UCSD-AML1 (cell line): ENCODE measurements around the gene CPN1.
"Not testable (repeated sequence)": the region's sequence is repeated elsewhere in the genome, so short reads cannot be mapped to it uniquely, and the experiment has no call there.

Experiments used
- DNase-seq: peaks from one replicate; lab custom pipeline; 2025; ENCODE audit not compliant: unreplicated experiment; lab: John Stamatoyannopoulos, UW

Gene CPN1

DNA sequence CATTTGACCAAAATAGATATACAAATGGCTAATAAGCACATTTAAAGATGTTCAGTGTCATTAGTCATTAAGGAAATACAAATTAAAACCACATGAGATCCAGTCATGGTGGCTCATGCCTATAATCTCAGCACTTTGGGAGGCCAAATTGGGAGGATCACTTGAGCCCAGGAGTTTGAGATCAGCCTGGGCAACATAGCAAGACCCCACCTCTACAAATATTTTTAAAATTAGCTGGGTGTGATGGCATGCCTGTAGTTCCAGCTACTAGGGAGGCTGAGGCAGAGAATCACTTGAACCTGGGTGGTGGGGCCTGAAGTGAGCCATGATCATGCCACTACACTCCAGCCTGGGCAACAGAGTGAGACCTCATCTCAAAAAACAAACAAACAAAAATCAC is 607 bp upstream of the CPN1 start:
- not testable (repeated sequence) for DNase-seq

DNA sequence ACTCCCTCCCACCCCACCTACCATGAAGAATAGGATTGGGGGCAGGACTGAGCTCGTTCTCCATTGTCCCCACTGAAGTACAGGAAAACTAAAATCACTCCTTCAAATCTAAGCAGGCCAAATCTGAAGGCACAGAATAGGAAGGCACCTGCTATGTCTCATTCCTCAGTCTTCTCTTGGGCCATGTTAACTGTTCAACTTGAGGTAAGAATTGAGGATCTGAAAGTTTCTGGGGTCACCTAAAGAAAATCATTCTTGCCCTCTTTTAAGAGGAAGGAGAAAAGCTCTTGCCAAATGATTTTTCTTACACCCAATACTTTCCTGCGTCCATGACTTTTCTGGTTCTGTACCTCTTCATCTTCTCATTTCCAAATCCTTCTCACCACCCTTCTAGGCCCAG is 4.9 kb downstream of the CPN1 start:
- no peak for DNase-seq

DNA sequence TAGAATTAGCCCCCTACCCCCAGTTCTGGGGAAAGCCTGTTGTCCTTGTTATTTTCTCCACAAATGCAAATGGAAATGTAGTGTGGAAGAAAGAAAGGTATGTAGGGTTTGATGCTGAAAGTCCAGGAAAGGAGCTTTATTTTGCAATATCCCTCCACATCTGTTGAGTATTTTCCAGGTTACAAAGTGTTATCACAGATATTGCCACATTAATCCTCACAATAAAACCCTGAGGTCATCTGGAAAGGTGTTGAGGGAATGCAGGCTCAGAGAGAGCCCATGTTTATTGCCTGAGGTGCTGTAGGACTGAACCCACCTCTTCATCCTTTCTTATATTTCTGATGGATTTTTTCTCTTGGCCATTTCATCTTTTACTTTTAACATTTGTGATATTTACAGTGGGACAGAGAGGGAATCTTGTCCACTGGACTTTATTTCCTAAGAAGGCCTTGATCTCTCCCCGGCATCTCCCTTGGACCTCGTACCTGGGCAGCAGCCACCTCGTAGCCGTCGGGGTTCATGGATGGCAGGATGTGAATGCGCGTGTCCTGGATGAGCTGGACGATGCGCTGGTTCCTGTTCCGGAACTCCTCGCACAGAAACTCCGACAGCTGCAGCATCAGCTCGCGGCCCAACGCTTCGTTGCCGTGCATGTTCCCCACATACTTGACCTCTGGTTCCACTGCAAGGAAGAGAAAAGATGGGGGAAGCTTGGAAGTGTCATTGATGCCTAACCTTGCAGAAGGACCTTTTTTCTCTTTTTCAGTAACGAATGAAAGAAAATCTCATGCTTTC is 6.0 kb downstream of the CPN1 start:
- DNase-seq = no peak

DNA sequence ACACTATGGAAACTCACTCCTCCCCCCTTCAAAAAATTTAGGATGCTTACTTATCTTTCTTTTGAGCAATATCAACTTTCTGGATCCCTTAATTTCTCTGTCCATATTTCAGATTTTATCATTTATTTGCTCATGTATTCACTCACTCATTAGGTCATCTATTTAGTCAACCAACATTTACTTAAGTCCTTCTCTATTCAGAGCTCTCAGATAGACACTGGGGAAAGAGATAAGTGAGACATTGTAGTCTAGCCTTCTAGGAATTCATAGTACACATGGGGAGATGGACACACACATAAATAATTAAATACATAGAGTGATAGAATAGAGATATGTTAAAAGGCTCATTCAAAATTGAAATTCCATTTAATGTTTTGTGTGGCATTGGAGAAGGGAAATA is 9.2 kb downstream of the CPN1 start:
- no peak for DNase-seq

DNA sequence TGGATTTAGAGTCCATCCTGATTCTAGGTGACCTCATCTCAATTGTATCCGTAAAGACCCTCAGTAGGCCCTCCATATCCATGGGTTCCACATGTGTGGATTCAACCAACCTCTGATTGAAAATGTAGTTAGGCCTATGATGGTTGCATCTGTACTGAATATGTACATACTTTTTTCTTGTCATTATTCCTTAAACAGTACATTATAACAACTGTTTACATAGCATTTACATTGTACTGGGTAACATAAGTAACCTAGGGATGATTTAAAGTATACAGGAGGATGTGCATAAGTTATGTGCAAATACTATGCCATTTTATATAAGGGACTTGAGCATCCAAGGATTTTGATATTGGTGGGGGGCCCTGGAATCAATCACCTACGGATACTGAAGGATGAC is 10.1 kb downstream of the CPN1 start:
- DNase-seq = no peak

DNA sequence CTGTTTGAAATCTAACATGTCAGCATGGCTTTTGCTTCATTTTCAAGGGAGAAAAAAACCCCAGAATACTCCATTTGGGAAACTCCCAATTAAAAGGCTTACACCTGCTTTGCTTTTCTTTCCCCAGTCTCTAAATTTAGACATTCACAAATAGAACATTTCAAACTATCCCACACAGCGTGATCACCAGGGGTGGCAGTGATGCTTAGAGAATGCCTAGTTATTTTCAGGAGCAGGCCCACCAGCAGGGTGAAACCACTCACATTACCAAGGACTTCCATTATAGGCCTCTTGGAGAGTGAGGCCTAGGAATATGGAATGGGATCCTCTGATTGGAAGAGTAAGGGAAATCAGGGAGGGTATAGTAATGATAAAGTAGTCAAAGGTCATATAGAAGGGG is 14.2 kb downstream of the CPN1 start:
- no peak for DNase-seq

DNA sequence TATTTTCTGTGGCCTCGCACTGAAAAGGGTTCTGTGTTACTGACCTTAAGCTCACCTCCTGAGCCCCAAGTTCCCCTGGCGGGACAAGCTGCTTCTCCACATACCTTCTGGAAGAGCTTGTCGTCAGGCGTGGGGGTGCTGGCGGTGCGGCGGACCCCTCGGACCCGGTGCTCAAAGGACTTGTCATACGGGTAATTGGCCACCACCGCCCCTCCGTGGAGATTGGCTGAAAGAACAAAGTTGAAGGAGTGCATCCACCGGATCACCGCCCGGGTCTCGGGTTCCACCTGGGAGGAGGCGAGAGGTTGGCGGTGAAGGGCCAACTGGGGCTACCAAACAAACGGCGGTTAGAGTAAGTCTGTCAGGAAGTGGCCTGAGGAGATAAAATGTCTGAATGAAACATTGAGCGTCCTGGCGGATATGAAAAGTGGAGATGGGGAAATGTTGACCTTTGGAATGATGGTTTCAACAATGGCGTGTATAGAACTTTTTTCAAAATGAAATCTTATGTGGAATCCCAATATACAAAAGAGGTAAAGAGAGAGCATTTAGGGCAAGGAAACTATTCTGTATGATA is 16.5 kb downstream of the CPN1 start:
- no peak for DNase-seq

DNA sequence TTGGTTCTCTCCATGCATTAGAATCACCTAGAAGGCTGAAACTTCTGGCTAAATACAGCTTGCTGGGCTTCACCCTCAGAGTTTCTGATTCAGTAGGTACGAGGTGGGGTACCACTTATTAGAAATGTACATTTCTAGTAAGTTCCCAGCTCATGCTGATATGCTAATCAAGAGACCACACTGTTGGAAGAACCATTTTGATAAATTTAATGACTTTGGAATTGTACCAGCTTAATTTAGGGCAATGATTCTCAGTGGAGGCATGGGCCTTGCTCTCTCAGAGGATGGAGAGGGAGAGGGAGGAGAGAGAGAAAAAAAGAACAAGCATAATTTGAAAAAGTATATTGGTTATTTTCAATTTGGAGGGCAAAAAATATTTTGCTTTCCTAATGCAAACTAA is 20.3 kb downstream of the CPN1 start:
- no peak for DNase-seq

DNA sequence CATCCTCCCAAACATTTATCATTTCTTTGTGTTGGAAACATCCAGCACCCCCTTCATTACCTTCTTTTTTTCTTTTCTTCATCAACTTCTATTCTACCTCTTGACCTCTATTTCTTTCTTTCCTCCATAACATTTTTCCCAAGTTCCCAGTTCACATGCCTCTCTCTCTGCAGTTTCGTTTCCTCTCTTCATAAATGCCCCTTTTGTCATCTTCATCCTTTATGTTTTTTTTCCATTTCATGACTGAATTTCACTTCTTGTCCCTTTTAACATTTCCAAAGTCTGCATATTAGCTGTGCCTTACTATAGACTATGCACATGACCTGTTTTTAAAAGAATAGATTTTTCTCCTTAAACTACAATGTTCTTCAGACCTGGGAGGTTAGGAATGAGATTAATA is 23.7 kb downstream of the CPN1 start:
- no peak for DNase-seq

DNA sequence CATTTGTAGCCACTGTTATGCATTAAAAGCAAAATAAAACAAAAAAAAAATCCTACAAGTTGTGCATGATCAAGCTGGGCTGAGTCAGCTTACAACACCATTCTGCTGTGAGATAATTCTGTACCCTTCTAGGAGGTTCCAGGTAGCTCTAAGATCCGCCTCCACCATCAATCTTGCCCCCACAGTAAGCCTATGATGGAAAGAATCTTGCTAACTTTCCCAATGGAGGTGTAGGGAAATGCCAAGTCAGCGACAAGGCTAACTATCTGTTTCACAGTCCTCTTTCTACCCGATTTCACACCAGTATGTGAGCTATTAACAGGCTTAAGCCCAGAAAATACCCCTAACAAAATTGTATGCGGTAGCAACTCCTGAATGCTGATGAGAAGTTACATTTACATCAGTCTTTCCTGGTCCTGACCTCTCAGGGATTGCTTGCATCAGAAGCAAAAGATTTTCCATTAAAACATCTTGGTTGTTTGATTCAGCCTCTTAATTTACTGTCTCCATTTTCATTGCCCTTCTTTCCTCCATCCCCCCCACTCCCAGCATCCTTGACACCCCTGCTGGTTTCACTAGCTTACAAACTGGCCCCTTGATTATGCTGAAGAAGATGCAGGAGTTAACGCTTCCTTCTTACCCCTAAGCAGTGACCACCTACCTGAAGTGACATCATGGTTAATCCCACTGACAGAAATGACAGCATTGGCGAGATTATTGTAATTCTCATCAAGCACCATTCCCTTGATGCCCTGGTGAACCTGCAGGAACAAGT is 27.8 kb downstream of the CPN1 start:
- no peak for DNase-seq

DNA sequence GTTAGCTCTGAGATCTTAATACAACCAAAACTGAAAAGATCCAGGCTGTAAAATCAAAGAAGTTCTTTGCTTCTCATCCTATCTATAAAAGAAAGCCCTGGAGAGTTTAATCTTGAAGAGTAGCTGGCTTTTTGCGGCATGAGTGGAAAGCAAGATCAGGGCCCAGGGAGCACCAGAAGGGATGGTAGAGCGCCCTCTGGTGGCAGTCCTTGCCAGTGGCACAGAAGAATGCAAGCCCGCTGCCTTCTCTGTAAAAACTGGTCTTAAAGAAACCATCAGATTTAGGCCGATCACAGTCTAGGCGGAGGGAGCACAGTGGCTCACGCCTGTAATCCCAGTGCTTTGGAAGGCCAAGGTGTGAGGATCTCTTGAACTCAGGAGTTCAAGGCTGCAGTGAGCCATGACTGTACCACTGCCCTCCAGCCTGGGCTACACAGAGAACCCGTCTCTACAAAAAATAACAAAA is 35.6 kb downstream of the CPN1 start:
- peak; percentile 75 for DNase-seq

DNA sequence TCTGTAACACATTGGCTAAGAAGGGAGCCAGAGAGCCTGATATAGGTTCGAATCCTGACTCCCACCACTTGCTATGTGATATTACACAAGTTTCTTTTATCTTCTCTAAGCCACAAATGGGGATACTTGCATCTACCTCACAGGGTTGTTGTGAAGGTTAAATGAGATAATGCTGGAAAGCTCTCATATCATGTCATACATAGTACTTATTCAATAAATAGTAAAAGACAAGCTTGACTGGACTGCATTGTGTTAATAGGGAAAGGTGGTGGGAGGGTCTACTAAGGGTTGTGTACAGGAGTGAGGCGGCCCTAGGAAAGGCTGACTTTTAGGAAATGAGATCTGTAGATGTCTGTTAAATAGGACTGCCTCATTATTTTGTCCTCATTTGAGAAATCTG is 36.1 kb downstream of the CPN1 start:
- no peak for DNase-seq

DNA sequence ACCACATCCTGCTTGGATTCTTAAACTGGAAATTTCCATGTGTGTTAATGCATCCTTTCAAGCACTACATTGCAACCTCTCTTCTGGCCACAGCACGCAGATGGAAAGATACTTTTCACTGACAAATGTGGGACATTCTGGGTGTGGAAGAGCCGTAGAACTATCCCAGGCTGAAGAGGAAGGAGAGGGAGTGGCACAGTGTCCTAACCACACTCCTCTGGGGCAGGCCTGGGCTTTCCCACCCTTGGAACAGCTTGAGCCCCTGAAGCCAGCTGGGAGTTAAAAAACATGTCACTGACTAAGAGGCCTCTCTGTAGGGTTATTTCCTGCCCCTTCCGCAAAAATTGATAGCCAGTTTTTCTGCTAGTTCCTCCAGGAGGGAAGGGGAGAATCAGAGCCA is 37.9 kb downstream of the CPN1 start:
- DNase-seq = peak; percentile 16

DNA sequence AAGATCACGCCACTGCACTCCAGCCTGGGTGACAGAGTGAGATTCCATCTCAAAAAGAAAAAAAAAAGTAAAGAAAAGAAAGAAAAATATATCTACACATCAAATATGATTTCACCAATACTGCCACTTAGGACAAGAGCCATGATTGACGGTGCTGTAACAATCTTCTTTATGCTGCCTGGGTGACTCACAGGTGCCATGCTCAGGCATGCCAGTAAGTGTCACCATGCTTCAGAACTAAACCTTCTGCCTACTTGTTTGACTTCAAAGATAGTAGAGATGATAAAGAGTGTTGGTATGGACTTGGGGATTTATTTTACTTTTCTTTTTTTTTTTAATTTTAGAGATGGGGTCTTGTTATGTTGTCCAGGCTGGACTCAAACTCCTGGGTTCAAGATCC is 38.3 kb downstream of the CPN1 start:
- no peak for DNase-seq

DNA sequence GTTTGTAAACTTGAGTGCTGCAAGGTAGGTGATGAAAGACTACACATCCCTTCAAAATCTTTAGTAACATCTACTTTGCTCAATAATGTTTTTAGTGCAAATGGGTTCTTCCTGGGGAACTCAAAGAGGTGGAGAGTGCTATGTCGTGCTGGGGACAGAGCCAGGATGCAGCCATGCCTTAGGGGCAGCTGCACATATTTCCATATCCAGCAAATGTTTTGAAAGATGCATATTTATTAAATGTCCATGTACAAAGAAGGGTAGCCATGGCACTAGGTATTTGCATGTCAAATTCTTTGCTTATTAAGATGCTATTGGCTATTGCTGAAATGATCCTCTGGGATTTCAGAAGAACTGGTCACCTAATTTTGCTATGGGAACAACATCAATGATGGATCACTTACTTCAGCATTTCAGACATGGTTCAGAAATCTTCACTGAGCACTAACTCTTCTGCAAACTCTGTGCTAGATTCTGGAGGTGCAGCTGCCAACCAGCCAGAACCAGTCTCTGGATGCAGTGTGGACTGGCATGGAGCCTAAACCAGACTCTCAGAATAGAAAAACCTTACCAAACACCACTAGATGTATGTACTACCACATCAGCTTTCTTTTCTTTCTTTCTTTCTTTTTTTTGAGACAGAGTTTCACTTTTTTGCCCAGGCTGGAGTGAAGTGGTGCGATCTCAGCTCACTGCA is 40.2 kb downstream of the CPN1 start:
- no peak for DNase-seq

DNA sequence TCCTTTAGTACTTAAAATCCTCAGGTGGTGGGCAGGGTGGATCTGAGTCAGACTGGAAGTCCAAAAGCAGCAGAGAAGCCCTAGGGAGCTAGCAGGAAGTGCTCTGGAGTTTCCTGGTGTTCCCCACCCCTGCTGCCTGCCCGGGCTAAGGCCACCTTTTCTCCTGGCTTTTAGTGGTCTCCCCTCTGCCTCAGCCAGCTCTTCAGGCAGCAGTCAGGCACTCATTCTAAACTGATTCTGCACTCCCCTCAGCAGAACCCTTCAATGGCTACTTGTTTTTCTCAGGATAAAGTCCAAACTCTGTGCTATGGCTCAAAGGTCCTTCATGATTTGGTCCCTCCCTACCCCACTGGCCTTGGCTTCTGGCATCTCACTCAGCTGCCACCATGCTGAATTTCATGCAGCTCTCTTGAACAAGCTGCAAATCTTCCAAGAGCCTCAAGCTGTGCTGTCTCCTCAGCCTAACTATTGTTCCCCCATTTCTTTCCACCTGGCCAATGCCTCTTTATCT is 43.1 kb downstream of the CPN1 start:
- no peak for DNase-seq

DNA sequence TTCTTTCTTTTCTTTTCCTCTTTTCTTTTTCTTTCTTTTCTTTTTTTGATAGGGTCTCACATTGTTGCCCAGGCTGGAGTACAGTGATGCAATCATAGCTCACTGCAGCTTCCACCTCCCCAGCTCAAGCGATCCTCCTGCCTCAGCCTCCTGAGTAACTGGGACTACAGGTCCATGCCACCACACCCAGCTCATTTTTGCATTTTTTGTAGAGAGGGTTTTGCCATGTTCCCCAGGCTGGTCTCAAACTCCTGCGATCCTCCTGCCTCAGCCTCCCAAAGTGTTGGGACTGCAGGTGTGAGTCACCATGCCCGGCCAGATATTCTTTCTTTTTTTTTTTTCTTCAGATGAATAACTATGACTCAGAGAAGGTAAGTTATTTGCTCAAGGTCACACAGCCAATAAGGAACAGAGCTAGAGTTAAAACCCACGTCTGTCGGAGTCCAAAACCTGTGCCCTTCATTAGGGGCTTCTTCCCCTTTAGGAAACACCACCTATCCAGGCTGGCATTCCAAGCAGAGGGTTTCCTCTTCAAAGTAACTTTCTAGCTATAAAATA is 43.8 kb downstream of the CPN1 start:
- DNase-seq = no peak

DNA sequence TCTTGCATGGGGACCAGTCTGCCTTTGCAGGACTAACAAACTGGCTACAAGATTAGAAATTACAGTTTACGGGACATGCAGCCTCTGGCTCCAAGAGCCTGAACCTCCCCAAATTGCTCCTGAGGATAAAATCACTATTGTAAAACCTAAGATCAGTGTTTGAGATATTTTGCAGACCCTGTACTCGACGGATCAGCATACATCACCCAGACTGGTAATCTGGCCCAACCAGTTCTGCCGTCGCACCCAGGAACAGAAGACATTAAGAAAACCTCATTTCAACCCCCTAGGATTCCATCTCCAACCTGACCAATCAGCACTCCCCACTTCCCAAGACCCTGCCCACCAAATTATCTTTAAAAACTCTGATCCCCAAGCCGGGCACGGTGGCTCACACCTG is 44.8 kb downstream of the CPN1 start:
- DNase-seq = no peak

DNA sequence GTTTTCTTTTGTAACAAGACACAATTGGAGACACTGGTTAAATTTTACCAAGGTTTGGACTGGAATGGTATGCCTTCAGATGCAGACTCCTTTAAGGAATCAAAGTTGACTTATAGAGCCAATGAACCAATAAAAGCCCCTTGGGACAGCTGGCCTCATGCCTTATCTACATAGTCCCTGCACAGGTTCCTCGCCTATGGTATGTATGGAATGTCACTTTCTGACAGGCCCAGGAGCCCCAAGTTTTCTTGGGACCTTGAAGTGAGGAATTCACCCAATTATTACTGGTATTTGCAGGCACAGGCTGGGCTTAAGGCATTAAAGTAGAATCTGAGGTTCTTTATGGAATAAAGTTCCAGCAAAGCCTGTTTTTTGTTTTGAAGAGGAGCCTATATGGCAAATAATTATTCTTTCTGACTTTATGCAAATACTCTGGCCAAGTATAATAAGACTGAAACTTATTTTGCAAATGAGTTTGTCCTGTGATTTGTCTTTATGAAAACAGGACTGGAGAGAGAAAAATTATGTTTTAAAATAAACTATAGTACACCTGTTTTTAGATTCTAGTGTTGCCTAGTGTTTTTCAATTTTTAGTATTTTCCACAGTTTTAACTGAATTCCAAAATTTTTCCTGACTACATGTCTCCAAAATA is 47.8 kb downstream of the CPN1 start:
- DNase-seq = no peak

DNA sequence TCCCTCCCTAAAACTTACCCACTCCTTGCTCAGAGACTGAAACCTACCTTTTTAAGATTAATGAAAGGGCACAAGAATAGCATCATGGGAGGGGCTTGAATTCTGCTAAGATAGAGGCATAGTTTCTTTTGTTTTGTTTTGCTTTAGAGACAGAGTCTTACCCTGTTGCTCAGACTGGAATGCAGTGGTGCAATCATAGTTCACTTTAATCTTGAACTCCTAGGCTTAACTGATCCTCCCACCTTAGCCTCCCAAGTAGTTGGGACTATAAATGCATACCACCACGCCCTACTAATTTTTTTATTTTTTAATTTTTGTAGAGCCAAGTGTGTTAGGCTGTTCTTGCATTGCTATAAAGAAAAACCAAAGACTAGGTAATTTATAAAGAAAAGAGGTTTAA is 54.3 kb downstream of the CPN1 start:
- no peak for DNase-seq

DNA sequence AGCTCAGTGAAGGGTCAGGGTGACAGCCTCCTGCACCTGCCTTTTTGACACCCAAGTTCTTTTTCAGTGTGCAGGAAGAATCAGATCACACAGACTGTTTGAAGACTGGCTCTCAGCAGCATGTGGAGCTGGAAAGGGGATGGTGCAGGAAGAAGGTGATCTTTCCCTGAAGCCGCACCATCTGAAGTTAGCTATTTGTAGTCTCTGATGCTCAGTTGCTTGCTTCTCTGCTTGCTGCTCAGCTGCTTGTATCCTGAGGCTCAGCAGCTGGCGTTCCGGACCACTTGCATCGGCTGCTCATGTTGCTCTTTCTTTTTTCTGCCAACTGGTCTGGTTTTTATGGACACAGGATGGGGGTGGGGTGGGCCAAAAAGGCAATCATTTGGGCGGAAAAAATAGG is 56.1 kb downstream of the CPN1 start:
- no peak for DNase-seq
